ENCODE data around the gene RNU5D-1.

DNA sequence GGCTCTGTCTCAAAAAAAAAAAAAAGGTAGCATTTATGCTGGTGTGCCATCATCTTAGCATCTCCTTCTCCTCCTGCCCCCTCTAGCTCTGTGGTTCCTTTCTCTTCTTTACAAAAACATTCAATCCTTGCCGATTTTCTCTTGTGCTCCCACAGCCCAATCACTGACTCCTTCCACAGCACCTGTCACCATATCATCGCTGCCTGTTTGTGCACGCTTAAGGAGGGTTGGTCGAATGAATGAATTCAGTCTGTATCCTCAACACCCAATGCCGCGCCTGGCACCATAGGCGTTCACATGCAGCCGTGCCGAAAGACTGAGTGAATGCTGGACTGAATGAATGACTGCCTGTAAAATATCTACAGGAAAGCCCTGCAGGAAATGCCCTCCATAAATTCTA is 7.9 kb downstream of the RNU5D-1 start:
- TF ChIP-seq CTCF (conservative IDR thresholded peaks at IDR 0.05) (no peak), ZFX (IDR thresholded peaks at IDR 0.05) (no peak)

Measured in C4-2B (cell line).